Right cardiac atrium (tissue), 5 donors: ENCODE results near the gene CEP290. TPM values are rescaled to one million over a fixed set of nuclear protein-coding genes. Genes with fewer than 3 reads are reported as not detected.
"Not testable (repeated sequence)": the region's sequence is repeated elsewhere in the genome, so short reads cannot be mapped to it uniquely, and the experiment has no call there.

Experiments
- ATAC-seq, 2 donors: fragments of 200-7000 bp; cut with Tn5 transposase; one replicate each; pipeline versions ENCODE4 v1.8.0 to v1.9.1; 2020; ENCODE audit warnings: moderate library complexity in 2 of 2, mild to moderate bottlenecking in 1 of 2
- DNase-seq, 3 donors: peaks; one replicate each; pipeline ENCODE4 v3.0.0-alpha.2; 2020
- H3K27ac ChIP-seq: one replicate; pipeline ENCODE4 v1.5.1; 2013; ENCODE audit warnings: mild to moderate bottlenecking, low read length, control low read depth, moderate library complexity
- H3K27me3 ChIP-seq: one replicate; pipeline ENCODE4 v1.6.1; 2013; ENCODE audit not compliant: control insufficient read depth, insufficient read depth
- H3K4me1 ChIP-seq: one replicate; pipeline ENCODE4 v1.6.1; 2013; ENCODE audit warnings: low read length; ENCODE audit not compliant: control insufficient read depth, insufficient read depth
- H3K4me3 ChIP-seq: one replicate; pipeline ENCODE4 v1.5.1; 2013; ENCODE audit warnings: low read length, control low read depth
- H3K9me3 ChIP-seq: one replicate; pipeline ENCODE4 v1.6.1; 2013; ENCODE audit warnings: low read length; ENCODE audit not compliant: control insufficient read depth
- WGBS: extraction: QIAGEN DNeasy Blood & Tissue Kit; methylation state at CpG from one replicate; pipeline ENCODE4 v1.1.7; 2013; 5-methylcytosine and 5-hydroxymethylcytosine counted together
- intact Hi-C, 4 donors: fragments of 100-400 bp; cut with DNase I; formaldehyde crosslinking; loops; one replicate each; pipeline versions ENCODE4 v1.11.0 to v1.14.0; 2022 to 2023
- polyA plus RNA-seq: library from polyadenylated mRNA; stranded (reverse); fragments of 200-250 nt; gene quantifications from one replicate; pipeline ENCODE4 v1.2.3, GENCODE V29; 2013
- total RNA-seq, 4 donors: library from RNA; stranded (reverse); fragmentation: NEBNext Ultra II Directional; extraction: Animal tissue kit (Norgen Biotek cat#: 25700); gene quantifications; one replicate each; pipeline ENCODE4 v1.2.1, GENCODE V29; 2021
- donor health status: healthy with polysubstance abuse.
- donor health status: DM: no; HTN: yes; CAD: no.
- donor health status: DM: no; HTN: no; CAD: no.
- donor health status: DM: no; HTN: yes; CAD: no; lungs with severe emphysema.
- donor health status: DM: yes; HTN: yes; CAD: no.

Gene CEP290
- total and polyA plus RNA-seq, 5 donors = 4.4 to 10.4 (median 6.6) TPM

GRCh38 chr12:88036353-88036965, 105.4 kb downstream of the CEP290 start:
- Histone ChIP-seq H3K9me3 (no peaks in the 10 kb centered on the region), H3K4me3 (peak overlapping the region; percentile 92), H3K27me3 (no peaks in the 10 kb centered on the region), H3K4me1 (peaks cover 2% of the 10 kb centered on the region), H3K27ac (no peak overlapping the region)
- 22% methylated on average over 5 of the region's 5 CpGs for WGBS
- intact Hi-C loops = no loop called here
- DNase-seq (no peak), ATAC-seq (no peak)

GRCh38 chr12:88035907-88036289, 106.0 kb downstream of the CEP290 start:
- Histone ChIP-seq H3K27me3 (no peaks in the 10 kb centered on the region), H3K27ac (peak overlapping the region; percentile 21), H3K4me3 (peak overlapping the region; percentile 92), H3K9me3 (no peaks in the 10 kb centered on the region), H3K4me1 (peaks cover 2% of the 10 kb centered on the region)
- no peak for DNase-seq
- intact Hi-C loops = no loop called here
- 4% methylated on average over 5 of the region's 5 CpGs for WGBS
- ATAC-seq = peak in 1 of 2 donors; percentile 10

GRCh38 chr12:88035271-88035906, 106.5 kb downstream of the CEP290 start:
- Histone ChIP-seq H3K27ac (peak overlapping the region; percentile 21), H3K27me3 (no peaks in the 10 kb centered on the region), H3K9me3 (no peaks in the 10 kb centered on the region), H3K4me1 (peaks cover 2% of the 10 kb centered on the region), H3K4me3 (peak overlapping the region; percentile 92)
- DNase-seq (peak; percentile 95 to 97 (median 96)), ATAC-seq (peak; percentile 100)
- under 1% methylated on average over 54 of the region's 54 CpGs for WGBS
- intact Hi-C loops = no loop called here

GRCh38 chr12:88031161-88031560, 110.7 kb downstream of the CEP290 start:
- WGBS = 87% methylated on average over 3 of the region's 3 CpGs
- H3K9me3 ChIP-seq, H3K27me3 ChIP-seq, H3K4me3 ChIP-seq, H3K4me1 ChIP-seq, ATAC-seq, H3K27ac ChIP-seq, DNase-seq, intact Hi-C loops: not testable (repeated sequence)

GRCh38 chr12:88029093-88029665, 112.7 kb downstream of the CEP290 start, which contains the start of gene C12orf50:
C12orf50 (minus strand) TSS chr12:88029401; CDS start chr12:88026962, 2,439 bp downstream.
- Histone ChIP-seq H3K27ac (no peak within 1 kb of the TSS), H3K4me3 (no peak within 1 kb of the TSS), H3K9me3 (no peaks in the 10 kb centered on the region), H3K4me1 (no peaks in the 10 kb centered on the region), H3K27me3 (no peaks in the 10 kb centered on the region)
- ATAC-seq (no peak), DNase-seq (no peak)
- intact Hi-C loops = no loop called here
- 50% methylated on average over 3 of the region's 3 CpGs for WGBS

GRCh38 chr12:88026196-88026595, 115.7 kb downstream of the CEP290 start:
- Histone ChIP-seq H3K27me3 (no peaks in the 10 kb centered on the region), H3K4me1 (no peaks in the 10 kb centered on the region), H3K4me3 (no peak overlapping the region), H3K9me3 (no peaks in the 10 kb centered on the region), H3K27ac (no peak overlapping the region)
- intact Hi-C loops = no loop called here
- ATAC-seq = no peak
- WGBS = 63% methylated on average over 1 of the region's 1 CpG
- DNase-seq = no peak

- DNase-seq (no peak), ATAC-seq (no peak)
- Histone ChIP-seq H3K4me1 (no peaks in the 10 kb centered on the region), H3K9me3 (no peaks in the 10 kb centered on the region), H3K4me3 (no peak overlapping the region), H3K27me3 (no peaks in the 10 kb centered on the region), H3K27ac (no peak overlapping the region)
- intact Hi-C loops = no loop called here
- WGBS = 68% methylated on average over 3 of the region's 3 CpGs
These were observed 123.9 kb downstream of the CEP290 start for GRCh38 chr12:88017964-88018363.

- H3K27ac ChIP-seq = no peak overlapping the region
- peaks cover 1% of the 10 kb centered on the region for H3K4me1 ChIP-seq
- WGBS = 7% methylated on average over 1 of the region's 1 CpG
- no peaks in the 10 kb centered on the region for H3K27me3 ChIP-seq
- no peaks in the 10 kb centered on the region for H3K9me3 ChIP-seq
- peak in 1 of 2 donors; percentile 47 for ATAC-seq
- DNase-seq = no peak
- H3K4me3 ChIP-seq = no peak overlapping the region
- intact Hi-C loops = no loop called here
These were observed 126.1 kb downstream of the CEP290 start for GRCh38 chr12:88015825-88016224.

GRCh38 chr12:88011755-88012154, 130.1 kb downstream of the CEP290 start:
- Histone ChIP-seq H3K9me3 (no peaks in the 10 kb centered on the region), H3K27me3 (no peaks in the 10 kb centered on the region), H3K4me1 (peaks cover 1% of the 10 kb centered on the region), H3K27ac (no peak overlapping the region), H3K4me3 (no peak overlapping the region)
- no peak for DNase-seq
- WGBS = 46% methylated on average over 5 of the region's 5 CpGs
- ATAC-seq = peak in 1 of 2 donors; percentile 24
- intact Hi-C loops = no loop called here

- no peak for DNase-seq
- no peak overlapping the region for H3K27ac ChIP-seq
- no peaks in the 10 kb centered on the region for H3K4me1 ChIP-seq
- H3K9me3 ChIP-seq = no peaks in the 10 kb centered on the region
- intact Hi-C loops = no loop called here
- no peaks in the 10 kb centered on the region for H3K27me3 ChIP-seq
- H3K4me3 ChIP-seq = no peak overlapping the region
- 82% methylated on average over 4 of the region's 4 CpGs for WGBS
- no peak for ATAC-seq
These were observed 135.5 kb downstream of the CEP290 start for GRCh38 chr12:88006351-88006750.

- H3K27ac ChIP-seq = no peak overlapping the region
- H3K9me3 ChIP-seq = no peaks in the 10 kb centered on the region
- H3K27me3 ChIP-seq = no peaks in the 10 kb centered on the region
- H3K4me3 ChIP-seq = no peak overlapping the region
- DNase-seq = no peak
- ATAC-seq = no peak
- intact Hi-C loops = no loop called here
- WGBS = 85% methylated on average over 2 of the region's 2 CpGs
- no peaks in the 10 kb centered on the region for H3K4me1 ChIP-seq
These were observed 140.6 kb downstream of the CEP290 start for GRCh38 chr12:88001327-88001726.
